ENCODE measurements around the gene NPAS4.
"Not testable (repeated sequence)": the region's sequence is repeated elsewhere in the genome, so short reads cannot be mapped to it uniquely, and the experiment has no call there.

The NPAS4 gene

DNA sequence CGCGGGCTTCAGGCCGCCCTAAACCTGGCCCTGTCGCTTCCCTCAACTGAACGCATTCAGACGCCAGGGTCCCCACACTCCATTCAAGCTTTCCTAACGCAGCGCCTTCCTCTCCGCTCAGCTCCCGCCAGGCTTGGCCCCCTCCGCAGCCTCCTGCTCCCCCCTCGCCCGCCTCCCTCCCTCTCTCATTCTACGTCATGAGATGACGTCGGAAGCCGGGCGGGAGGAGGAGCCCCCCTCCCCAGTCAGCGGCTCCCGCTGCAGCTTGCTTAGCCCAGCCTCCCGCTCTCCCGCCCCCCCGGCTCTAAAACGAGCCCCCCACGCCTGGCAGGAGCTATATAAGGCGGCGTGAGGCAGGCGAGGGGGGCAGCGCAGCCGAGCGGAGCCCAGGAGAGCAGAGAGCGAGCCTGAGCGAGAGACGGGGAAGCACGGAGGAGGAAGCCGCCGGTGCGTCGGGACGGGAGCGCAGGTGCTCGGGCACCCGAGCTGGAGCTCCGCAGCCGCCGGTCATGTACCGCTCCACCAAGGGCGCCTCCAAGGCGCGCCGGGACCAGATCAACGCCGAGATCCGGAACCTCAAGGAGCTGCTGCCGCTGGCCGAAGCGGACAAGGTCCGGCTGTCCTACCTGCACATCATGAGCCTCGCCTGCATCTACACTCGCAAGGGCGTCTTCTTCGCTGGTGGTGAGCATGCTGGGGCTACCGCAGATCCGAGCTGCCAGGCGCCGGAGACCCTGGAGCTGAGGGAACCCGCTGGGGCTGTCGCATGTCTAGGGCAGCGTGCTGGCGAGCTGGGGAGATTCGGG lies at the start of gene NPAS4:
NPAS4 (plus strand) TSS at position 365 of the 806 bp plus-strand sequence; CDS start at position 510, 145 bp downstream.
- no peak for DNase-seq

DNA sequence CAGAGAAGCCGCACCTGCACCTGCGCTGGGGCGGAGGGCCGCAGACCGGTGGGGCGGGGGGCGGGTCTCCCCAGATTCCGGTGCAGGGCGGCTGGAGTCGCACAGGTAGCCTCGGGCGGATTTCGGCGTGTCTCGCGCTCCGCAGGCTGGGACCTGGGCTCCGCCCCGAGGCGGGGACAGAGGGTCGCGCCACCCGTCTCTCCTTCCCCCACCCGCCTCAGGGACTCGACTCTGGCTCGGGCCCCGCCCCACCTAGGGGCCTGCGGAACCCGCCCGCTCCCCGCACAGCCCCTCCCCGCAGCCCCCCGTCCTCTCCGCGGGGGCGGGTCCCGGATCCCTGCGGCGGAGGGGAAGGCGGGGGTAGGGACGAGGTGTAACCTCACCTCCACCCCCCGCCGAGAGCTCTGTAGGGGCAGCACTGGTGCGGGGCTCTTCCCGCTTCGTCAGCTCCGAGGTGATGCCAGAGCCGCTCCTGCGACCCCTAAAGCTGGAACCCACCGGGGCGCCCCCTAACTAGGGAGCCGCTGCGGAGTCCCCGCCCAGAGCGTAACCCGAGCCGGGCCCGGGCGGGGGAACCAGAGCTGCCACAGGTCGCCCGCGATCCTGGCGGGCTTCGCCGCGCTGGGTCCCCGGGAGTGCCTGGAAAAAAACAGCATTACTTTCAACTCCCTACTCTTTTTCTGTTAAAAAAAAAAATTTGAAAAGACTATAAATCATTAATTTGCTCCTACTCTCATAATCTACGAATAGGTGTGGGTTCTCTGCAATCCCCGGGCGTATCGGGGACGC lies 49.0 kb upstream of the NPAS4 start, which contains the start of gene SLC29A2:
SLC29A2 (minus strand) TSS at position 134 of the 789 bp plus-strand sequence. CDS start 169 bp downstream, outside the sequence.
- no peak for DNase-seq

DNA sequence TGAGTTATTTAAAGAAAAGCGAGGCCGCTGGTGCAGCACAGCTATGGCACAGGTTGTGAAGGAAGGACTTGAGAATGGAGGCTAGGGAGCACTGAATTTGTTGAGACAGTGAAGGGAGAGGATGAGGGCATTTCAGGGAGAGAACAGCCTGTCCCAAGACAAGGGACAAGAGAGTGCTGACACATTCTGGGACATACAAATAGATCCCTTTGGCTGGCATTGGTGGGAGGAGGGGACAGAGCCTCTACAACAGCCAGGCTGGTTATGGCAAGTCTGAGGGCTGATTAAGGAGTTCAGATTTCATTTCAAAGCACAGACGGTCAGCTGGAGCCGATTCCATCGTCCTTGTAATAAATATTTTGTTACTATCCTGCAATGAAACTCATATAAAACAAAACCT lies 47.6 kb upstream of the NPAS4 start:
- no peak for DNase-seq

DNA sequence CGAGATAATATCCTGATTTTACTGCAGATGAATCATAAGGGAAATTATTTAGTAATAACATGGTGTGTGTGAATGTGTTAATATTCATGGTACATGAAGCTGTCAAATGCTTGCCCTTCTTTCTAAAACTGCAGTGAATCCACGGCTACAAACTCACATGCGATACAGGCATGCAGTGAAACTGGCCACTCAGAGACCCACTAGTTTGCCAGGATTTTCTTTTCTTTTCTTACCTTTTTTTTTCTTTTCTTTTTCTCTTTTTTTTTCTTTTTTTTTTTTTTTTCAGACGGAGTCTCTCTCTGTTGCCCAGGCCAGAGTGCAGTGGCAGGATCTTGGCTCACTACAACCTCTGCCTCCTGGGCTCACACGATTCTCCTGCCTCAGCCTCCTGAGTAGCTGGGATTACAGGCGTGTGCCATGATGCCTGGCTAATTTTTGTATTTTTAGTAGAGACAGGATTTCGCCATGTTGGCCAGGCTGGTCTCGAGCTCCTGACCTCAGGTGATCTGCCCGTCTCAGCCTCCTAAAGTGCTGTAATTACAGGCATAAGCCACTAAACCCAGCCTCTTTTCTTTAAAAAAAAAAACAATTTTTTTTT lies 47.0 kb upstream of the NPAS4 start:
- not testable (repeated sequence) for DNase-seq

DNA sequence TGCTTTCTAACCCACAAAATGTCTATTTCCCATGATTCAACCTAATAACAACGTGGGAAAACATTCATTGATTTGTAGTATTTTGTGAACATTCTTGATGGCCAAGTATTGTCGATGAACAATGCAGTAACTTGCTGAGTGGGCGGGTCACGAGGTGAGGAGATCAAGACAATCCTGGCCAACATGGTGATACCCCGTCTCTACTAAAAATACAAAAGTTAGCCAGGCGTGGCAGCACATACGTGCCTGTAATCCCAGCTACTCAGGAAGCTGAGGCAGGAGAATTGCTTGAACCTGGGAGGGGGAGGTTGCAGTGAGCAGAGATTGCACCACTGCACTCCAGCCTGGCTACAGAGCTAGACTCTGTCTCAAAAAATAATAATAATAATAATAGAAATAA lies 40.6 kb upstream of the NPAS4 start:
- DNase-seq = not testable (repeated sequence)

DNA sequence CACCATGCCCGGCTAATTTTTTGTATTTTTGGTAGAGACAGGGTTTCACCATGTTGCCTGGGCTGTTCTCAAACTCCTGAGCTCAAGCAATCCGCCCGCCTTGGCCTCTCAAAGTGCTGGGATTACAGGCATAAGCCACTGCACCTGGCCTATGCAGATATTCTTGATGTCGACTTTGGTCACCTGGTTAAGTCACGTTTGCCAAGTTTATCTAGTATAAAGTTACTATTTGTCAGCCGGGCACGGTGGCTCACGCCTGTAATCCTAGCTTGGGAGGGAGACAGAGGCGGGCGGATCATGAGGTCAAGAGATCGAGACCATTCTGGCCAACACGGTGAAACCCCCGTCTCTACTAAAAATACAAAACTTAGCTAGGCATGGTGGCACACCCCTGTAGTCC lies 36.5 kb upstream of the NPAS4 start:
- not testable (repeated sequence) for DNase-seq

DNA sequence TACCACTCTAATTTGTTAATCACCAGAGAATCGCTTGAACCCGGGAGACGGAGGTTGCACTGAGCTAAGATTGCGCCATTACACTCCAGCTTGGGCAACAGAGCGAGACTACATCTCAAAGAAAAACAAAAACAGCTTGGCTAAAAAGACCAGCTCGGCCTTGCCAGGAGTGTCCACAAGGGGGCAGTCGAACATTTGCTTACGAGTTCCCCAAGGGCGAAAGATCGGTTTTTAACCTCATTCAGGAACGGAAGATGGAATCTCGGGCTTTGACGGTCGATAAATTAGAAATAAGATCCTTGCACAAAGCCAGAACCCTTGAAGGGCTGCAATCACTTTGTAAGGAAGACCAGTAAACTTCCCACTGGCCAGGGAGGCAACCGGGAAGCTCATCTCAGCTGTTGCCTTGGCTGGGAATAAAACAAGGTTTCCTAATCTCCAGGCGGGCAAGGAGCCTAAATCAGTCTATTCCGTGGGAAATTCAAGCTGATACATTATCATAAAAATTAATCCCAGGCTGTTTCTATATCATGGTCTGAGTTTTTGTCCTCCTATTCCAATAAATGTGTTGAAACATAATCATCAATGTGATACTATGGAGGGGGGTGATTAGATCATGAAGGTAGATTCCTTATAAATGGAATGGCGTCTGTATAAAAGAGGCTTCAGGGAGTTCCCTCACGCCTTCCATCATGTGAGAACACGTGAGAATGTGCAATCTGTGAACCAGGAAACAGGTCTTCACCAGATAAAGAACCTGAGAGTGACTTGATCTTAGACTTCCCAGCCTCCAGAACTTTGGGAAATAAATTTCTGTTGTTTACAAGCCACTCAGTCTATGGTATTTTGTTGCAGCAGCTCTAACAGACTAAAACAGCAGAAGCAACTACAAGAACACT lies 34.4 kb upstream of the NPAS4 start:
- peak; percentile 83 for DNase-seq

DNA sequence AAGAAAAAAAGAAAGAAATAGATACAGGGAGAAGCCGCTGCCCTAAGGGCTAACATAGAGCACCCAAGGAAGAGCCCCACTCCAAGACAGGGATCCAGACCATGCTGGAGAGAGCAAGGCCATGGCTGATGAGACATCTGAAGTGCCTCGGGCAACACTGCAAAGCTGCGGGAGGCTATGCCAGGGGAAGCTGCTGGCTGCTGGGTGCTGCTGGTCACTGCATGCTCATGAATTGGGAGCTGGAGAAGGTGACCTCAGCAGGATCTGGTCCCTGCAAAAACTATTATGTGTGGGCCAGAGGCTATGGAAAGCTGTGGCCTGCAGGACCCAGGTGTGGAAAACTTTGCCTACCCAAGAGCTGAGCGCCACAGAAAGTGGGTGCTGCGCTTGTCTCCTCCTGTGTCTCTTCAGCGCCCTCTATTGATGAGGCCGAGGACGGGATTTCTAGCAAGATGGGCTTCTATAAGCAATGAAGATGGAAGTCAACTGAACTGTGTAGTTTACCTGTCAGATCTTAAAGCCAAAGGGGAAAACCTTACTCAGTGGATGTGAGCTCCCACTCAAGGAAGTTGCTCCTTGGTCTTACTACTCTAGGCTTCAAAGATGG lies 32.0 kb upstream of the NPAS4 start:
- peak; percentile 79 for DNase-seq

DNA sequence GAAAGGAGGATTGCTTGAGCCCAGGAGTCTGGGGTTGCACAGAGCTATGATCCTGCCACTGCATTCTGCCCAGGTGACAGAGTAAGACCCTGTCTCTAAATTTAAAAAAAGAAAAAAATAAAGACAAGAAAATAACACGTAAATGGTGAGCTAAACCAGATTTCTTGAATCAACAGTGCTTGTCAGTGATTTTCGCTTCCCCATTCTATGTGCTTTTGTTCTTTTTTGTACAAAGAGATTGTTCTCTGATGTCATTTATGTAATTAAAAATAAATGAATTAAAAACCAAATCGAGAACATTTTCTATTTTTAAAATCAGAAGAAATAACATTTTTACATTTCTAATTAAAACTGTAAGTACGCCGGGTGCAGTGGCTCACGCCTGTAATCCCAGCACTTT lies 29.5 kb upstream of the NPAS4 start:
- no peak for DNase-seq

DNA sequence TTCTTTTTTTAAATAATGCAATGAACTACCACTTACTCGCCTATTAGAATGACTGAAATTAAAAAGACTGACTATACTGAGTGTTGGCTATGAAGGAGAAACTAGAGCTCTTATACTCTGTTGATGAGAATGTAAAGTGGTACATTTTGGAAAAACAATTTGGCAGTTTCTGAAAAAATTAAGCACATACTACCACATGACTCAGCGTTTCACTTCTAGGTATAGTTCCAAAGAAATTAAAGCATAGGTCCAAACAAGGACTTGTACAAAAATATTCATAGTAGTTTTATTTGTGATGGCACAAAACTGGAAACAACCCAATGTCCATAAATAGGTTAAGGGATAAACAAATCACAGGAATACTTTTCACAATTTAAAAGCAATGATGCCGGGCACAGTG lies 26.9 kb upstream of the NPAS4 start:
- no peak for DNase-seq

DNA sequence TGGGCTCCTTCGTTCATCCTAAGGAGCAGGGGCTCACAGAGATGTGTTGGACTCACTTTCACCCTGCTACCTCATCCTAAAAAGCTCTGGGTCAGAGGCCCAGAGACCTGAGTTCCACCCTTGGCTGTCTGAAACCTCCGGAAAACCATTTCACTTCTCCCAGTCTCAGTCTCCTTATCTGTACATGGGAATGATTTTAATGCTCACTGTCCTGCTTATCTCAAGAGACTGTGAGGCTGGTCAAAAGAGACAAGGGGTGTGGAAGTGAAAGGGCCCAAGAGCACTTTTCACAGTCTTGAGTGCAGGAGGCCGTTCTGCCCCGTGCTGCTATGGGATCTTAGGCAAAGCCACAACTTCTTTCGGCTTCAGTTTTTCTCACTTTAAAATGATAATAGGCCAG lies 13.2 kb upstream of the NPAS4 start:
- DNase-seq = no peak

DNA sequence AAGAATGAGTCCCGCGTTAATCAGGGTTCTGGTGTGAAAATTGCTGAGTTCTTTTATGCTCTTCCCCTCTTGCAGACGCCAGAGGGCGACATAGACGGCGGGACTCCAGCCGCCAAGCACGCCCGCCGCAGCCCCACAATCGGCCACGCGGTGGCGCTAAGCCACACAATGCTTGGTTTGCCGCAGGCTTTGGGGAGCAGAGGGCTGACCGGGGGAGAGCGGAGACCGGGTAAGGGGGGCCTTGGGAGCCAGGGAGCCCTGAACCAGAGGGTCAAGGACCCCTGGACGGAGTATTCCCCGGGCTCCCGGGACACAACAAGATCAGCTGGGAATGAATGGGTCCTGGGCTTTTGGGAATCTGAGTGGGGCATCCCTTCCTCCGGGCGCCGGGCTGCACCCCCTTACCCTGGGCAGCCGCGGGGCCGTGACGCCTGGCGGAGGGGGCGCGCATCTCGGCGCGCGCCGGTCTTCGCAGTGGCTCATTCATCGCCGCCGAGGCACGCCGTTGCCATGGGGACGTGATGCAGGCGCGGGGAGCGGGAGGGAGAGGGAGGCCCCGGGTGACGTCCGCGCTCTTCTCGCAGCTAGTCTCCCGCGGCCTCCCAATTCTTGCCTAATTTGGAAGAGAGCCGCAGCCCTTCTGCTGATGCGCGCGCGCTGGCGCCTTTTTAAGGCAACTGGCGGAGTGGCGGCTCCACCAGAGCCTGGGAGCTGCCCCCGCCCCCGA lies 12.2 kb upstream of the NPAS4 start:
- peak; percentile 93 for DNase-seq

DNA sequence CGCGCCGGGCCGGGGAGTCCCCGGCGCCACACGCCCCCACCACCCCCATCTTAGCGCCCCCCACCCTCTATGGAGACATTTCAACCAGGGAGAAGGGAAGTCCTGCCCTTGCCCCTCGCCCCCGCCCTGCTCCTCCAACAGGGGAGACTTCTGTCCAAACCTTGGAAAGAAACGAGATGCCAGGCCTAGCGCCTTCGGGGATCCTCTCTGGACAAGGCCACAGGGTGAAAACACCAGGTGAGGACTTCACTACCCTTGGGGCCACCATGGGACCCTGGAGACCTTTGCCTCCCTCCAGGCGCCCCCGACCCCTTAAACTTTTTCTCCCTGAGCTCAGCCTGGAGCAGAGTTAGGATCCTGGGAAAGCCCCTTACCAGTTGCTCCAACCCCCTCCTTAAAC lies 11.6 kb upstream of the NPAS4 start:
- no peak for DNase-seq

DNA sequence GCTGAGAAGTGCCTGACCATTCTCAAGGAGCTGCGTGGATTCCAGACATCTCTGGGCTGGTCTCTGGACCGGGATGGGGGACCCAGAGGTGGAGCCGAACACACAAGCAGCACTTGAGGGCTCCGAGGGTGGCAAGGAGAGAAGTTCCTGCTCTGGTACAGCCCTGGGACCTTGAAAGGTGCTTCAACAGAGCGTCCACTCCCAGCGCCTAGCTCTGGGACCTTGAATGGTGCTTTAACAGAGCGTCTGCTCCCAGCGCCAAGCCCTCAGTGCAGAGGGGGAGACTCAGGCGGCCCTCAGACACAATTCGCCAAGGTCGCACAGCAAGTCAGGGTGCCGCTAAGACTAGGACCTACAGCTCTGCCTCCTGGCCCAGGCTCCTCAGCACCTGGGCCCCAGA lies 10.6 kb upstream of the NPAS4 start:
- no peak for DNase-seq

DNA sequence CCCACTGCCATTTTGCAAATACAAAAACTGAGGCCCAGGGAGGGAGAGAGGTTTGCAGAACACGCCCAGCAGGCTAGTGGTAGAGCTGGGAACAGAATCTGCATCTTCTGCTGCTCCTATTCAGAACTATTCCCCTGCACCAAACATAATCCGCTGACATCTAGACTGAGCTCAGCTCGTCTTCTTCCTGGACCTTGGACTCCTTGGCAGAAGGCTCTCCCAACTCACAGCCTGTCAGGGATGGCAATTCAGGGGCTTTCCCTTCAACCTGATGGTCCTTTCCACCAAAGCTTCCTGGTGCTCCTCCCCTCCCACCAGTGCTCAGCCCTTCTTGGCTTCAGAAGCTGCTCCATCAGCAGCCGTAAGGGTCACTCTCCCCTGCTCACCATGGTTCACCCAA lies 9.5 kb upstream of the NPAS4 start:
- DNase-seq = no peak

DNA sequence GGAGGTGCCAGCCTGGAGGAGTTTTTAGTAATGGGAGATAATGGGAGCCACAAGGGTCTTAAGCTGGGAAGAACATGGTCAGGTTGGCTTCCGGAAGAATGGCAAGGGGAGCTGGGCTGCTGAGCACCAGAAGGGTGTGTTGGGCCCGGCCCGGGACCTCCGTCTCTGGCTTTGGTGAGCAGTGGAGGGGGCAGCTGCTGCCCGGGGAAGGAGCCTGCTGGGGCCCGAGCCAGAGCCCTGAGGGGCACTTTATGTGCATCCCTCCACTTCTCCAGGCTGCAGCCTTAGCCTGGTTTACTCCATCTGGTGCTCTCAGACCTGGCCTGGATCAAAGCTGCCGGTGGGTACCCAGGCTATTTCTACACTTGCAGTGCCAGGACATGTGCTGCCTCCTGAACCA lies 8.7 kb upstream of the NPAS4 start:
- no peak for DNase-seq

DNA sequence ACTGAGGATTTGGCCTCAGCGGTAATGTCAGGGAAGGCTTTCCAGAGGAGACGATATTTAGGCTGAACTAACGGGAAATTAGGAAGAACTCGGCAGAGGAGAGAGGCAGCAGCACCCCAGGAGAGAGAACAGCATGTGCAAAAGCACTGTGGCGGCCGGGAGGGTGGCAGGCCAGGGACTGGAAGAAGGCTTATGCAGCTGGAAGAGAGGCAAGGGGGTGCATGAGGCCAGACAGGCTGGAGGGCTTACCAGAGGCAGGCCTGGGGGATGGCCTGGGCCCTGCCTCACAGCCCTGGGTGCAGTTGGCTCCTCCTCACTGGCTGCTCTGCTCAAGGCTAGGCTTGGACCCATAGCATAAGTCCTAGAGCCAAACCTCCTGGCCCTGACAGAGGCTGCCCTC lies 7.7 kb upstream of the NPAS4 start:
- DNase-seq = no peak

DNA sequence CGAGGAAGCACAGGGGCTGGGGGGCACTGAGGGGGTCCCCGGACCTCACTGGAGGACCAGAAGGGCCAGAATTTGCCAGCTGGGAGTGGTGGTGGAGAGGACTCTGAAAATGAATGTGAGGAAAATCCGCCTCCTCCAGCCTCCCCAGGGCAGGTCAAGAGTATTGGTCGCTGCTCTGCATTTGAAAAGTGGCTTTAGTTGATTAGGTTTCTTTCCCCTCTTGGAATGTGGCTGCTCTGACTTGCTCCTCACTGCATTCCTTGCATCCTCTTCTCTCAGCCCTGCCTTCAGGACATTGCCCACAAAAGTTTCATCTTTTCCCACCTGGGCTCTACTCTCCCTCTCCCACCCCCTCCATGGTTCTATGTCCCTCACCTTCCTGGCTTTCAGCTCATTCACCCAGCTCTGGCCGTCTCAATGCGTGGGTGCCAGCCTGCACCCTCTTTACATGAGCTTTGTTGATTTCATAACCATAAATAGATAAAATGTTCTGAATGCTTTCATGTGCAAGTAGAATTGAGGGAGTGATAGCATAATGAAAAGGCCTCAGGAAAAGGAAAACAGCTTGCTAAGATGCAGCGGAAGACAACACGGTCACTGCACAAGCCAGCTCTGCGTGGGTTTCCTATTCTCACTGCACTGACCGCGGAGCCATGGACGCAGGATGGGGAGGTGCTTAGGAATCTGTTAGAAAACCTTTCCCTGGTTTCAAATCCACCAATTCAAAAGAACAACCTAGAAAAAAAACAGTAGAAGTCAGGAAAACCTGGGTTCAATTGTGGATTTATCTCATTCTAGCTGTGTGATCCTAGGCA lies 6.5 kb upstream of the NPAS4 start:
- no peak for DNase-seq

DNA sequence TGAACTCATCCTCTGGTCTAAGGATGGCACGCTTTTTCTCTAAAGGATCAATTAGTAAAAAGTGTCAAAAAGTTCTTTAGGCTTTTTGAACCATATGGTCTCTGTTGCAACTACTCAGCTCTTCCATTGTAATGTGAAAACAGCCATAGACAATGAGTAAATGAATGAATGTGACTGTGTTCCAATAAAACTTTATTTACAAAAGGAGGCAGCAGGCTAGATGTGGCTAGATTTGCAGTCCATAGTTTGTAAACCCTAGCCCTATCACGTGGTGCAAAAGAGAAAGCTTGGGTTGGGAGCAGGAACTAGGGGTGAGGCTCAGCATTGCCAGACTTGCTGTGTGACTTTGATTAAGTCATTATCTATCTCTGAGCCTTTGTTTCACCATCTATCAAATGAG lies 5.4 kb upstream of the NPAS4 start:
- no peak for DNase-seq

DNA sequence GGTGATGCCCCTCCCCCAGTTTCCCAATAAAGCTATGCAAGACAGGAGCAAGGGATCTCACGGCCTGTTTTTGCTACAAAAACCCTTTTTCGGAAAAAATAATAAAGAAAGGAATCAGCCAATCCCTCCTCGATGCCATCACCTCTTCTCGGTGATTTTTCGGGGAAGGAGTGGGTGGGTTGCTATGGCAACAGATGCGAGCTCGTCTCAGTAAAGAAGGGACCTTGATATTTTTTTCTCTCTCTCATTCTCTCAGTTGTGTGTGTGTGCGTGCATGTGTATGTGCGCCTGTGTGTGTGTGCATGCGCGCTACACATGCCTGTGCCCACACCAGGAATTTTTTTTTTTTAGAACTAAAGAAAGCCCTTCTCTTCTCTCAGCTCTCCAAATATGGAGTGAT lies 3.8 kb upstream of the NPAS4 start:
- DNase-seq = no peak

Data from EL (cell line).